Activated naive CD4-positive, alpha-beta T cell treated with anti-CD3 and anti-CD28 coated beads, Interleukin-2, amount 50 U/mL, for 72 hours (primary cell): ENCODE data around the gene ME3. TPM values are rescaled to one million over a fixed set of nuclear protein-coding genes. Genes with fewer than 3 reads are reported as not detected.

Experiments
- ATAC-seq, 2 donors: fragments of 150-1000 bp; cut with Tn5 transposase; 2 replicates each; pipeline ENCODE4 v1.10.0; 2021; ENCODE audit warnings: mild to moderate bottlenecking in 2 of 2, moderate library complexity in 2 of 2
- DNase-seq, 2 donors: peaks; one replicate each; pipeline ENCODE4 v3.0.0; 2021 to 2022; ENCODE audit warnings: low spot score in 2 of 2
- H3K27ac Mint-ChIP-seq, 2 donors: one replicate each; pipeline ENCODE4 v1.8.0; 2022; ENCODE audit warnings: mild to moderate bottlenecking in 2 of 2, mixed read lengths in 2 of 2
- H3K36me3 Mint-ChIP-seq, 2 donors: one replicate each; pipeline ENCODE4 v1.8.0; 2022; ENCODE audit warnings: mixed read lengths in 2 of 2
- H3K9me3 Mint-ChIP-seq, 2 donors: one replicate each; pipeline ENCODE4 v1.8.0; 2022; ENCODE audit warnings: mixed read lengths in 2 of 2
- total RNA-seq, 2 donors: library from RNA; stranded (reverse); gene quantifications; one replicate each; pipeline ENCODE4 v1.2.3, GENCODE V29; 2022

ME3 gene
- total RNA-seq, 2 donors from 2014 or later: 5.5 to 16.2 TPM

DNA sequence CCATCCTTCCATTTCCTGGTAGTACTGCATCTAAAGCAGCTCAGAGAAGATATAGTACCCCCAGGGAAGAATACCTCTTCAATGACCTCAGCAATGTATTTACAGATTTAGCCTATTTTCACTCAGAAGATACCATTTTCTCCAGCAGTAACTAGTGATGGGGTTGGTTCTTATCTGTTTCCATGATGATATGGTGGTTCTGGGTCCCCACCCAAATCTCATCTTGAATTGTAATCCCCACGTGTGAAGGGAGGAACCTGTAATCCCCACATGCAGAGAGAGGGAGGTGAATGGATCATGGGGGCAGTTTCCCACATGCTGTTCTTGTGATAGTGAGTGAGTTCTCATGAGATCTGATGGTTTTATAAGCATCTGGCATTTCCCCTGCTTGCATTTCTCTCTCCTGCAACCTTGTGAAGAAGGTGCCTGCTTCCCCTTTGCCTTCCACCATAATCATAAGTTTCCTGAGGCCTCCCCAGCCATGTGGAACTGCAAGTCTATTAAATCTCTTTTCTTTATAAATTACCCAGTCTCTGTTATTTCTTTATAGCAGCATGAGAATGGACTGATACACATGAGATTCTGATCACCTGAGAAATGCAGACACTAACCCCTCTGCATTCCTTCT, 158.6 kb downstream of the ME3 start:
- DNase-seq (no peak), ATAC-seq (no peak)
- H3K27ac Mint-ChIP-seq: no peak overlapping the region
- H3K36me3 Mint-ChIP-seq: no peaks in the 10 kb centered on the region
- no peaks in the 10 kb centered on the region for H3K9me3 Mint-ChIP-seq

DNA sequence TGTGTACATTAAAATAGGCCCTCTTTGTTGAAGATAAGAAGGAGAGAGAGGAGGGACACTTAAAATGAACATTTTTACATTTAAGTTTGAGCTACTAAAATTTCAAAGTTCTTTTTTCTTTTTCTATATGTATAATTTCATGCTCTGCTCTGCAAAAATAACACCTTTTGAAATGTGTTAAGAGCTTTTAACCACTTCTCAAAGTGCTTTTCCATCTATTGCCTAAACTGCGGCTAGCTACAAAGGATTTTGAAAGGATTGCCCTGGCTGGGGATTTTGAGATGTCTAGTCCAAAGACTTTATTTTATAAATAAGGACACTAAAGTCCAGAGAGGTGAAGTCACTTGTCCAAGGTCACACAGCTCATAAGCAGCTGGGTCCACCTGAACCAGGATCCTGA, 159.3 kb downstream of the ME3 start:
- no peaks in the 10 kb centered on the region for H3K9me3 Mint-ChIP-seq
- no peak overlapping the region for H3K27ac Mint-ChIP-seq
- no peaks in the 10 kb centered on the region for H3K36me3 Mint-ChIP-seq
- no peak for DNase-seq
- no peak for ATAC-seq

DNA sequence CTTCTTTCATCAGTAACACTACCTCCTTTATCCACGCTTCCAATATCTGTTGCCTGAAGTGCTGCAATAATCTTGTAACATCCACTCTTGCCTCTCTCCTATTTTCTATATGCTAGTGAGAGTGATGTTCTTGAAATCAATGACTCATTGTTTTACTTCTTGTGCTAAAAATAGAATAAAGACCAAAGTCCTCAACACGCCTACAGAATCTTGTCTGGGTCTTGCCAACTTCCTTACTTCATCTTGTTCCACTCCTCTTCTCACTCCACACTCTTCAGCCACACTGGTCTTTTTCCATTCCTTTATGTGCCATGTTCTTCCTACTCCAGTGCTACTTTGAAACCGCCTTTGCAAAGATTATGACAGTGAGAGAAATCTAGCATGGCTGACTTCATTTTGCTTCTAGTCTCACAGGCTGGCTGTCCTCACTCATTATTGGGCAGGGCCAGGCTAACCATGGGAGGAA, 161.3 kb downstream of the ME3 start:
- H3K27ac Mint-ChIP-seq: no peak overlapping the region
- DNase-seq: no peak
- H3K9me3 Mint-ChIP-seq: no peaks in the 10 kb centered on the region
- no peaks in the 10 kb centered on the region for H3K36me3 Mint-ChIP-seq
- ATAC-seq: peak; percentile 88 to 90

GRCh38 chr11:86510674-86511073, 161.7 kb downstream of the ME3 start:
- no peaks in the 10 kb centered on the region for H3K36me3 Mint-ChIP-seq
- ATAC-seq: peak; percentile 21 to 53

GRCh38 chr11:86510097-86510496, 162.3 kb downstream of the ME3 start:
- Mint-ChIP-seq H3K36me3 (no peaks in the 10 kb centered on the region), H3K27ac (no peak overlapping the region), H3K9me3 (no peaks in the 10 kb centered on the region)
- ATAC-seq (no peak), DNase-seq (no peak)

More at GRCh38 chr11:86510674-86511073, 161.7 kb downstream of the ME3 start:
- Mint-ChIP-seq H3K9me3 (no peaks in the 10 kb centered on the region), H3K27ac (no peak overlapping the region)
- DNase-seq: no peak

GRCh38 chr11:86509588-86509974, 162.8 kb downstream of the ME3 start:
- no peak for ATAC-seq
- Mint-ChIP-seq H3K27ac (no peak overlapping the region), H3K36me3 (no peaks in the 10 kb centered on the region), H3K9me3 (no peaks in the 10 kb centered on the region)
- no peak for DNase-seq

- Mint-ChIP-seq H3K36me3 (no peaks in the 10 kb centered on the region), H3K9me3 (no peaks in the 10 kb centered on the region), H3K27ac (no peak overlapping the region)
- DNase-seq: no peak
- no peak for ATAC-seq
Measured at GRCh38 chr11:86508604-86509587, 163.5 kb downstream of the ME3 start.

DNA sequence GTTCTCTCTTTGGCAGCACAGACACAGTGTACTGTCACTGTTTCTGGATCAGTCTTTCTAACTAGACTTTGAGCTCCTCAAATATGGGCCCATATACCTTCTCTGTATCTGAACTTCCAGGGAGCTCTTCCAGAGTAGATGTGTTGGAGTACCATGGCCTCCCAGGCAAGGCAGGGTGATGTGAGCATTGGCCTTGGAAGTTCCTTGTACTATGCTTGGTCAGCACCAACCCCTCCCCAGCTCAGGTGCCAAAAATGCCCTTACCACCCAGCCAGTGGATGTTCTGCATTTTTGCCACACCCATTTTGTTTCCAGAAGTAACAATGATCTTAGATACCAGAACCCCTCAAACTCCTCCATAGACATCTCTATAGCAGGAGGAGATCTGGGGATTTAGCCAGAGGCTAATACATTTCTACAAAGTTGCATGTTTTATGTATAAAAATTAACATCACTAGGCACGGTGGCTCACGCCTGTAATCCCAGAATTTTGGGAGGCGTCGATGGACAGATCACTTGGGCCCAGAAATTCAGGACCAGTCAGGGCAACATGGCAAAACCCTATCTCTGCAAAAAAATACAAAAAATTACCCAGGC, 165.1 kb downstream of the ME3 start:
- H3K36me3 Mint-ChIP-seq: no peaks in the 10 kb centered on the region
- no peaks in the 10 kb centered on the region for H3K9me3 Mint-ChIP-seq

GRCh38 chr11:86506235-86506634, 166.2 kb downstream of the ME3 start:
- ATAC-seq (no peak), DNase-seq (no peak)
- no peaks in the 10 kb centered on the region for H3K9me3 Mint-ChIP-seq
- H3K36me3 Mint-ChIP-seq: no peaks in the 10 kb centered on the region
- H3K27ac Mint-ChIP-seq: no peak overlapping the region

More for the DNA sequence above, 165.1 kb downstream of the ME3 start:
- ATAC-seq (no peak), DNase-seq (no peak)
- H3K27ac Mint-ChIP-seq: no peak overlapping the region

DNA sequence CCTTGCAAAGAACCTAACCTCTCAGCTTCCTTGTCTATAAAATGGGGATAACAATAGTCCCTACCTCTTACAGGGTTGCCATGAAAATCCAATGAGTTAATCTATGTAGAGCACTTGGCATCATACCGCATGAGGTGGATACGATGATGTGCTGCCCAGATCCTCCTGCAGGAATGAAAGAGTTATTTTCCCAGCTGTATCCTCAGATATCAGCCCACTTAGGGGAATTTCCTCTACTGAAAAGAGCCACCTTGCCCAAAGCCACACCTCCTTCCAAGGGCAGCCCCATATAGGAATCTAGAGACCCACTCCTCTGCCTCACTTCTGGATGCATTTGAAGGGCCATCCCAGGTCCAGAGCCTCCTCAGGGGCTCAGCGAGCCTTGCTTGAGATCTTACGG, 169.3 kb downstream of the ME3 start:
- no peak overlapping the region for H3K27ac Mint-ChIP-seq
- ATAC-seq: no peak
- H3K36me3 Mint-ChIP-seq: no peaks in the 10 kb centered on the region
- no peak for DNase-seq
- H3K9me3 Mint-ChIP-seq: no peaks in the 10 kb centered on the region

- no peaks in the 10 kb centered on the region for H3K36me3 Mint-ChIP-seq
- H3K27ac Mint-ChIP-seq: no peak overlapping the region
- no peaks in the 10 kb centered on the region for H3K9me3 Mint-ChIP-seq
- ATAC-seq (no peak), DNase-seq (no peak)
Measured at GRCh38 chr11:86502137-86502642, 170.2 kb downstream of the ME3 start.

GRCh38 chr11:86500500-86501140, 171.8 kb downstream of the ME3 start:
- DNase-seq (no peak), ATAC-seq (no peak)
- Mint-ChIP-seq H3K36me3 (no peaks in the 10 kb centered on the region), H3K27ac (no peak overlapping the region), H3K9me3 (no peaks in the 10 kb centered on the region)

DNA sequence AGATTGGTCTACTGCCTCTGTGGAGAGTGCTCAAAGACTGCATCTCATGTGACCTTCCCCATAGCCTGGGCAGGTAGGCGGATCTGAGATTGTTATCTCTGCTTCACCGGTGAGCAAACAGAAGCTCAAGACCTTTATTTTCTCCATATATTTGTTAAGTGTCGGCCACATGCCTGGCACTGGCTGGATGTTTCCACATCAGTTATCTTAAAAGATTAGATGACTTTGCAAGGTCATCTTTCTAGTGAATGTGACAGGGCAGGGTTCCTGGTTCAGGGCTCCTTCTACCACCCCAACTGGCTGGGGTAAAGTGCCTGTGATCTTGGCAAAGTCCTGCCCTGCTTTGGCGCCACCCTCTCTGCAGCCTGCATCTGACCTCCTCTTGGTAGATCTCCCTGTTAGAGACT, 172.7 kb downstream of the ME3 start:
- no peaks in the 10 kb centered on the region for H3K36me3 Mint-ChIP-seq
- DNase-seq (no peak), ATAC-seq (no peak)
- no peak overlapping the region for H3K27ac Mint-ChIP-seq
- no peaks in the 10 kb centered on the region for H3K9me3 Mint-ChIP-seq

DNA sequence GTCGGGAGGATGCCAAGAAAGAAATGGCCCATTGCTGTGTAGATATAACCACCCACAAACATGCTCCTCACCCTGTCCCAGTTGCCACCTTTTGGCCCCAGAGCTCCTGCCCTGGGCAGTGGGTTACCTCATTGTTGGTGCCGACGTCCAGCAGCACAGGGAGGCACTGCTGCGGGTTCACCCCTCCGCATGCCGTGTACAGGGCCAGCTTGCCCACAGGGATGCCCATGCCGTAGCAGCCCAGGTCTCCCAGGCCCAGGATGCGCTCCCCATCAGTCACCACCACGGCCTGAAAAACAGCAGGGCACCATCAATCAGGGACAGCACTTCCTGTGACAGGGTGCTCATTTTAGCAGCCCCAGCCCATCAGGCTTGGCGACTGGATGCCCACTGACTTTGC, 174.6 kb downstream of the ME3 start:
- no peak for DNase-seq
- ATAC-seq: no peak
- Mint-ChIP-seq H3K27ac (no peak overlapping the region), H3K36me3 (no peaks in the 10 kb centered on the region), H3K9me3 (no peaks in the 10 kb centered on the region)

DNA sequence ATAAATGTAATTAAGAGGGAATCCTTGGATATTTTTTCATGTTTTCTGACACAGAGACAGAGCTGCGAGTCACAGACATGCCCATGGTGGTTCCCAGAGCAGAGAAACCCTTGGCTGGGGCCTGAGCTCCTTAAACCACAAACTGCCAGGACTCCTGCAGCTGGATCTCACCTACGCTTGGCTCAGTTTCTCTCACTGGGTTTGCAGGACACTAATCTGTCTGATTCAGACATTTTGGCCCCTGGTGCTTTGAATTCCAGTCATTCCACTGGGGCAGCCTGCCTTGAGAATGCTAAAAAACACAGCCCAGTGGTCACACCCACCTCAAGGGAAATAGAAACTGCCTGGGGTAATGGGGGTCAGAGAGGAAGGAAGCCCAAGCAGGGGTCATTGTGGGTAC, 175.1 kb downstream of the ME3 start:
- no peaks in the 10 kb centered on the region for H3K36me3 Mint-ChIP-seq
- ATAC-seq: no peak
- DNase-seq: no peak
- no peak overlapping the region for H3K27ac Mint-ChIP-seq
- no peaks in the 10 kb centered on the region for H3K9me3 Mint-ChIP-seq

GRCh38 chr11:86495351-86495750, 177.1 kb downstream of the ME3 start:
- no peak overlapping the region for H3K27ac Mint-ChIP-seq
- no peak for ATAC-seq

More at GRCh38 chr11:86495351-86495750, 177.1 kb downstream of the ME3 start:
- no peak for DNase-seq
- Mint-ChIP-seq H3K9me3 (no peaks in the 10 kb centered on the region), H3K36me3 (no peaks in the 10 kb centered on the region)
